WI38 (cell line): ENCODE results near the gene PPP1R14D.

ENCODE experiments used
- H3K4me3 ChIP-seq: 2 replicates; pipeline ENCODE4 v1.5.1; 2011; ENCODE audit warnings: low read depth, mild to moderate bottlenecking, control low read depth, low read length
- TF ChIP-seq, protein P1 (sequence below): IDR thresholded peaks from 2 replicates; pipeline ENCODE4 v1.5.1; 2012; ENCODE audit warnings: low read depth, mild to moderate bottlenecking, control low read depth, low read length

Gene PPP1R14D, protein sequence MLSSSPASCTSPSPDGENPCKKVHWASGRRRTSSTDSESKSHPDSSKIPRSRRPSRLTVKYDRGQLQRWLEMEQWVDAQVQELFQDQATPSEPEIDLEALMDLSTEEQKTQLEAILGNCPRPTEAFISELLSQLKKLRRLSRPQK

GRCh38 chr15:40828447-40829036, at the start of gene PPP1R14D:
TSS of gene PPP1R14D (minus strand) at chr15:40828708. CDS start at chr15:40828641, 67 bp downstream.
- no peak within 1 kb of the TSS for H3K4me3 ChIP-seq
- TF ChIP-seq, protein P1, sequence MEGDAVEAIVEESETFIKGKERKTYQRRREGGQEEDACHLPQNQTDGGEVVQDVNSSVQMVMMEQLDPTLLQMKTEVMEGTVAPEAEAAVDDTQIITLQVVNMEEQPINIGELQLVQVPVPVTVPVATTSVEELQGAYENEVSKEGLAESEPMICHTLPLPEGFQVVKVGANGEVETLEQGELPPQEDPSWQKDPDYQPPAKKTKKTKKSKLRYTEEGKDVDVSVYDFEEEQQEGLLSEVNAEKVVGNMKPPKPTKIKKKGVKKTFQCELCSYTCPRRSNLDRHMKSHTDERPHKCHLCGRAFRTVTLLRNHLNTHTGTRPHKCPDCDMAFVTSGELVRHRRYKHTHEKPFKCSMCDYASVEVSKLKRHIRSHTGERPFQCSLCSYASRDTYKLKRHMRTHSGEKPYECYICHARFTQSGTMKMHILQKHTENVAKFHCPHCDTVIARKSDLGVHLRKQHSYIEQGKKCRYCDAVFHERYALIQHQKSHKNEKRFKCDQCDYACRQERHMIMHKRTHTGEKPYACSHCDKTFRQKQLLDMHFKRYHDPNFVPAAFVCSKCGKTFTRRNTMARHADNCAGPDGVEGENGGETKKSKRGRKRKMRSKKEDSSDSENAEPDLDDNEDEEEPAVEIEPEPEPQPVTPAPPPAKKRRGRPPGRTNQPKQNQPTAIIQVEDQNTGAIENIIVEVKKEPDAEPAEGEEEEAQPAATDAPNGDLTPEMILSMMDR = no peak

DNA sequence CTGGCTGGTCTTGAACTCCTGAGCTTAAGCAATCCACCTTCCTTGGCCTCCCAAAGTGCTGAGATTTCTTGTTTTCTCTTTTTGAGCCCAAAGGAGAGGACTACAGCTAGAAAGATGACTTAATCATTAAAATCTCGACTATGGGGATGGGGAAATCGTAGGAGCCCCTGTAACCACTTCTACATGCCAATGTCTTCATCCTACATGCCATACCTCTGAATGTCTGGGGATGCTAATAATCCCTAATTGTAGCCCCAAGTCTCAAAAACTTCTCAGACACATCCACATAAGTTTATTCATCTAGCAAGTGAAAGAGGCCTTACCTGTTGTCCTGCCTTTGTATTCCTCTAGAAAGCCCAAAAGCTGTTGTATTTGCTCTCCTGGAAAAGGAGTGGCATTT, 49.2 kb upstream of the PPP1R14D start:
- no peak overlapping the region for H3K4me3 ChIP-seq
- TF ChIP-seq, protein P1 = no peak

- no peak overlapping the region for H3K4me3 ChIP-seq
- TF ChIP-seq, protein P1 = no peak
Observed at GRCh38 chr15:40875991-40876730, 47.7 kb upstream of the PPP1R14D start.

- TF ChIP-seq, protein P1 = 0 out of 2 replicates have a peak, but pooled peaks have one; percentile 13
- H3K4me3 ChIP-seq = peak within 1 kb of the TSS; percentile 53
Observed at GRCh38 chr15:40873694-40874561, 45.4 kb upstream of the PPP1R14D start, which contains the start of gene RHOV. TSS of gene RHOV (minus strand) at chr15:40874234. CDS start at chr15:40874139, 95 bp downstream.

GRCh38 chr15:40872791-40873693, 44.5 kb upstream of the PPP1R14D start:
- H3K4me3 ChIP-seq = peak overlapping the region; percentile 53
- TF ChIP-seq, protein P1 = no peak
